GM23248 (cell line): ENCODE measurements around the gene STK25. TPM values are rescaled to one million over a fixed set of nuclear protein-coding genes. Genes with fewer than 3 reads are reported as not detected.

Experiments
- DNase-seq: peaks from one replicate; pipeline ENCODE4 v3.0.0-alpha.2; 2015
- H2AFZ ChIP-seq: fragments of 200-600 bp; sonication (generic); 2 replicates; pipeline ENCODE4 v1.6.1; 2016; ENCODE audit warnings: antibody characterized with exemption
- H3F3A ChIP-seq: fragments of 200-600 bp; sonication (generic); 2 replicates; pipeline ENCODE4 v1.6.1; 2016; ENCODE audit warnings: mild to moderate bottlenecking, antibody characterized with exemption, mixed run types; ENCODE audit not compliant: insufficient read depth
- H3K27ac ChIP-seq: fragments of 200-600 bp; sonication (generic); 2 replicates; pipeline ENCODE4 v1.5.1; 2016; ENCODE audit warnings: mild to moderate bottlenecking
- H3K27me3 ChIP-seq: fragments of 200-600 bp; sonication (generic); replicated peaks from 2 replicates; pipeline ENCODE4 v1.6.1; 2016; ENCODE audit warnings: mild to moderate bottlenecking; ENCODE audit not compliant: insufficient read depth
- H3K36me3 ChIP-seq: fragments of 200-600 bp; sonication (generic); 2 replicates; pipeline ENCODE4 v1.6.1; 2016; ENCODE audit warnings: low read depth, mild to moderate bottlenecking
- H3K4me1 ChIP-seq: fragments of 200-600 bp; sonication (generic); 2 replicates; pipeline ENCODE4 v1.6.1; 2016; ENCODE audit warnings: mild to moderate bottlenecking; ENCODE audit not compliant: insufficient read depth
- H3K4me2 ChIP-seq: fragments of 200-600 bp; sonication (generic); one replicate; pipeline ENCODE4 v1.6.1; 2016; ENCODE audit warnings: mild to moderate bottlenecking; ENCODE audit not compliant: unreplicated experiment
- H3K4me3 ChIP-seq: fragments of 200-600 bp; sonication (generic); 2 replicates; pipeline ENCODE4 v1.5.1; 2016; ENCODE audit warnings: mild to moderate bottlenecking
- H3K79me2 ChIP-seq: fragments of 200-600 bp; sonication (generic); 2 replicates; pipeline ENCODE4 v1.6.1; 2016; ENCODE audit warnings: mild to moderate bottlenecking; ENCODE audit not compliant: insufficient read depth
- H3K9ac ChIP-seq: fragments of 200-600 bp; sonication (generic); 2 replicates; pipeline ENCODE4 v1.6.1; 2016; ENCODE audit warnings: mild to moderate bottlenecking
- H3K9me2 ChIP-seq: fragments of 200-600 bp; sonication (generic); 2 replicates; pipeline ENCODE4 v1.6.1; 2016; ENCODE audit warnings: mixed run types, mild to moderate bottlenecking, moderate library complexity; ENCODE audit not compliant: insufficient read depth
- H3K9me3 ChIP-seq: fragments of 200-600 bp; sonication (generic); one replicate; pipeline ENCODE4 v1.6.1; 2017; ENCODE audit warnings: low read depth
- H4K20me1 ChIP-seq: fragments of 200-600 bp; sonication (generic); 2 replicates; pipeline ENCODE4 v1.6.0; 2016; ENCODE audit not compliant: insufficient read depth
- EZH2 ChIP-seq: fragments of 200-600 bp; sonication (generic); IDR thresholded peaks from 2 replicates; pipeline ENCODE4 v1.6.1; 2018; ENCODE audit warnings: antibody characterized with exemption, mild to moderate bottlenecking; ENCODE audit not compliant: insufficient read depth, poor library complexity, severe bottlenecking
- EZH2phosphoT487 ChIP-seq: fragments of 200-600 bp; sonication (generic); IDR thresholded peaks from 2 replicates; pipeline ENCODE4 v1.6.1; 2018; ENCODE audit warnings: antibody characterized with exemption, moderate library complexity, mild to moderate bottlenecking, low read depth; ENCODE audit not compliant: insufficient read depth
- WGBS, 2 experiments: methylation state at CpG; one replicate each; pipeline ENCODE4 v1.1.6; 2015 to 2017; ENCODE audit warnings: low lambda C conversion rate in 2 of 2, low coverage in 1 of 2; ENCODE audit errors: missing lambda C conversion rate in 2 of 2; 5-methylcytosine and 5-hydroxymethylcytosine counted together
- in situ Hi-C: fragments of 300-500 bp; cut with MboI; formaldehyde crosslinking; loops from 2 replicates; pipeline ENCODE4 v1.15.0; 2020
- polyA plus RNA-seq: library from polyadenylated mRNA; unstranded; fragments of >200 nt; fragmentation: Nextera tagmentation; extraction: Ambion mirVana; gene quantifications from 2 replicates; pipeline ENCODE4 v1.2.1, GENCODE V29; 2016
- total RNA-seq: library from RNA; depleted of rRNA; stranded (reverse); fragments of >200 nt; shearing (Covaris generic); gene quantifications from 2 replicates; pipeline ENCODE4 v1.2.3, GENCODE V29; 2014

The STK25 gene
- total and polyA plus RNA-seq, 2 experiments from 2014 or later, result 120 to 239 TPM

GRCh38 chr2:241550616-241551580 is 42.5 kb upstream of the STK25 start:
- in situ Hi-C loops, result no loop called here

GRCh38 chr2:241548451-241548835 is 40.1 kb upstream of the STK25 start:
- no peak overlapping the region for H3K4me3 ChIP-seq
- no peak overlapping the region for H2AFZ ChIP-seq
- H3K9me2 ChIP-seq, result no peaks in the 10 kb centered on the region
- H3K9me3 ChIP-seq, result no peaks in the 10 kb centered on the region
- peaks cover 13% of the 10 kb centered on the region for H3K4me1 ChIP-seq
- no peaks in the 10 kb centered on the region for H4K20me1 ChIP-seq
- H3K27me3 ChIP-seq, result no peaks in the 10 kb centered on the region
- WGBS, 2 experiments, result 76% methylated on average over 3 of the region's 3 CpGs
- TF ChIP-seq EZH2phosphoT487 (no peak), EZH2 (no peak)
- DNase-seq, result no peak
- no peaks in the 10 kb centered on the region for H3K36me3 ChIP-seq
- peaks cover 14% of the 10 kb centered on the region; the same call in 1 of the 2 replicates for H3F3A ChIP-seq
- H3K4me2 ChIP-seq, result no peak overlapping the region
- H3K9ac ChIP-seq, result no peak overlapping the region
- no peak overlapping the region for H3K27ac ChIP-seq
- no peaks in the 10 kb centered on the region for H3K79me2 ChIP-seq
- in situ Hi-C loops, result no loop called here

More at GRCh38 chr2:241550616-241551580, 42.5 kb upstream of the STK25 start:
- H4K20me1 ChIP-seq, result no peaks in the 10 kb centered on the region
- no peak for DNase-seq
- H3K9ac ChIP-seq, result no peak overlapping the region
- no peaks in the 10 kb centered on the region for H3F3A ChIP-seq
- no peak overlapping the region for H3K4me3 ChIP-seq
- no peaks in the 10 kb centered on the region for H3K79me2 ChIP-seq
- TF ChIP-seq EZH2phosphoT487 (no peak), EZH2 (no peak)
- H3K9me3 ChIP-seq, result no peaks in the 10 kb centered on the region
- no peak overlapping the region for H2AFZ ChIP-seq
- no peaks in the 10 kb centered on the region for H3K36me3 ChIP-seq
- H3K27ac ChIP-seq, result no peak overlapping the region
- no peaks in the 10 kb centered on the region for H3K9me2 ChIP-seq
- 69 to 73% methylated on average over 21 of the region's 21 CpGs for WGBS, 2 experiments
- no peaks in the 10 kb centered on the region for H3K27me3 ChIP-seq
- H3K4me1 ChIP-seq, result peaks cover 13% of the 10 kb centered on the region
- H3K4me2 ChIP-seq, result no peak overlapping the region

GRCh38 chr2:241547781-241548450 is 39.5 kb upstream of the STK25 start:
- no peak overlapping the region for H2AFZ ChIP-seq
- no peaks in the 10 kb centered on the region for H3K27me3 ChIP-seq
- no peaks in the 10 kb centered on the region for H3K9me3 ChIP-seq
- H3K4me3 ChIP-seq, result no peak overlapping the region
- H3K36me3 ChIP-seq, result no peaks in the 10 kb centered on the region
- no peak for TF ChIP-seq EZH2phosphoT487
- no peak for TF ChIP-seq EZH2
- no peaks in the 10 kb centered on the region for H3K79me2 ChIP-seq
- peaks cover 13% of the 10 kb centered on the region for H3K4me1 ChIP-seq
- DNase-seq, result no peak
- H3K27ac ChIP-seq, result no peak overlapping the region
- 86 to 89% methylated on average over 16 of the region's 16 CpGs for WGBS, 2 experiments
- no peaks in the 10 kb centered on the region for H4K20me1 ChIP-seq
- in situ Hi-C loops, result no loop called here
- no peak overlapping the region for H3K4me2 ChIP-seq
- H3K9ac ChIP-seq, result no peak overlapping the region
- peaks cover 14% of the 10 kb centered on the region; the same call in 1 of the 2 replicates for H3F3A ChIP-seq
- H3K9me2 ChIP-seq, result no peaks in the 10 kb centered on the region

- Histone ChIP-seq H2AFZ (0 out of 2 replicates have a peak overlapping the region, but pooled peaks have one; percentile 5), H3K9ac (no peak overlapping the region), H3K36me3 (no peaks in the 10 kb centered on the region), H3K4me2 (no peak overlapping the region), H3K27me3 (no peaks in the 10 kb centered on the region), H3K79me2 (no peaks in the 10 kb centered on the region), H3K4me1 (peaks cover 13% of the 10 kb centered on the region), H3F3A (peaks cover 14% of the 10 kb centered on the region; the same call in 1 of the 2 replicates), H4K20me1 (no peaks in the 10 kb centered on the region), H3K27ac (no peak overlapping the region), H3K9me2 (no peaks in the 10 kb centered on the region), H3K9me3 (no peaks in the 10 kb centered on the region), H3K4me3 (no peak overlapping the region)
- in situ Hi-C loops, result no loop called here
- WGBS, 2 experiments, result 60 to 63% methylated on average over 25 of the region's 25 CpGs
- DNase-seq, result peak; percentile 47
- TF ChIP-seq EZH2 (no peak), EZH2phosphoT487 (no peak)
Observed at GRCh38 chr2:241546771-241547498, 38.6 kb upstream of the STK25 start.
